Aorta (tissue), 5 donors: ENCODE measurements around the gene MTCH2. TPM values are rescaled to one million over a fixed set of nuclear protein-coding genes. Genes with fewer than 3 reads are reported as not detected.
A peak's percentile ranks its signal among the peaks of the same experiment; 100 is the strongest.

ENCODE experiments used
- ATAC-seq: fragments of 200-7000 bp; cut with Tn5 transposase; one replicate; pipeline ENCODE4 v1.9.1; 2022; ENCODE audit warnings: moderate library complexity; ENCODE audit not compliant: low FRiP score
- DNase-seq, 2 donors: peaks; one replicate each; pipeline ENCODE4 v3.0.0-alpha.2; 2020
- H3K27ac ChIP-seq, 2 donors: one replicate each; pipeline ENCODE4 v1.5.1; 2013; ENCODE audit warnings: low read length in 2 of 2, mild to moderate bottlenecking in 2 of 2, moderate library complexity in 2 of 2, control low read depth in 1 of 2, inconsistent platforms in 1 of 2, low read depth in 1 of 2
- H3K27me3 ChIP-seq, 2 donors: one replicate each; pipeline ENCODE4 v1.6.1; 2013; ENCODE audit warnings: control low read depth in 1 of 2, low read length in 1 of 2, mild to moderate bottlenecking in 1 of 2, moderate library complexity in 1 of 2; ENCODE audit not compliant: insufficient read depth in 2 of 2, control insufficient read depth in 1 of 2
- H3K36me3 ChIP-seq, 2 donors: one replicate each; pipeline ENCODE4 v1.6.1; 2013; ENCODE audit warnings: control low read depth in 1 of 2, low read length in 1 of 2, mild to moderate bottlenecking in 1 of 2; ENCODE audit not compliant: insufficient read depth in 2 of 2, control insufficient read depth in 1 of 2
- H3K4me1 ChIP-seq, 2 donors: one replicate each; pipeline ENCODE4 v1.6.1; 2013; ENCODE audit warnings: low read length in 2 of 2, control low read depth in 1 of 2, mild to moderate bottlenecking in 1 of 2, moderate library complexity in 1 of 2; ENCODE audit not compliant: insufficient read depth in 2 of 2, control insufficient read depth in 1 of 2
- H3K4me3 ChIP-seq, 2 donors: one replicate each; pipeline ENCODE4 v1.5.1; 2013; ENCODE audit warnings: low read length in 2 of 2, control low read depth in 1 of 2, mild to moderate bottlenecking in 1 of 2
- H3K9me3 ChIP-seq: one replicate; pipeline ENCODE4 v1.6.1; 2013; ENCODE audit warnings: mild to moderate bottlenecking, low read length; ENCODE audit not compliant: control insufficient read depth
- WGBS, 2 donors: extraction: QIAGEN DNeasy Blood & Tissue Kit; methylation state at CpG; one replicate each; pipeline ENCODE4 v1.1.7; 2013; 5-methylcytosine and 5-hydroxymethylcytosine counted together
- intact Hi-C, 2 donors: fragments of 100-400 bp; cut with DNase I; formaldehyde crosslinking; loops; one replicate each; pipeline versions ENCODE4 v1.14.2 to v1.15.0; 2022
- polyA plus RNA-seq, 2 donors: library from polyadenylated mRNA; stranded (reverse); fragments of 200-250 nt; gene quantifications; one replicate each; pipeline ENCODE4 v1.2.3, GENCODE V29; 2013
- total RNA-seq, 2 donors: library from RNA; stranded (reverse); fragmentation: NEBNext Ultra II Directional; extraction: Animal tissue kit (Norgen Biotek cat#: 25700); gene quantifications; one replicate each; pipeline ENCODE4 v1.2.1, GENCODE V29; 2021
- donor health status: healthy with polysubstance abuse.
- donor health status: Bipolar disorder and iron deficiency.
- donor health status: DM: no; HTN: no; CAD: no.
- donor health status: DM: no; HTN: no; CAD: no.
- donor health status: DM: yes; HTN: yes; CAD: no.

The MTCH2 gene
- total and polyA plus RNA-seq, 4 donors, result 28.6 to 47.8 (median 39.3) TPM

DNA sequence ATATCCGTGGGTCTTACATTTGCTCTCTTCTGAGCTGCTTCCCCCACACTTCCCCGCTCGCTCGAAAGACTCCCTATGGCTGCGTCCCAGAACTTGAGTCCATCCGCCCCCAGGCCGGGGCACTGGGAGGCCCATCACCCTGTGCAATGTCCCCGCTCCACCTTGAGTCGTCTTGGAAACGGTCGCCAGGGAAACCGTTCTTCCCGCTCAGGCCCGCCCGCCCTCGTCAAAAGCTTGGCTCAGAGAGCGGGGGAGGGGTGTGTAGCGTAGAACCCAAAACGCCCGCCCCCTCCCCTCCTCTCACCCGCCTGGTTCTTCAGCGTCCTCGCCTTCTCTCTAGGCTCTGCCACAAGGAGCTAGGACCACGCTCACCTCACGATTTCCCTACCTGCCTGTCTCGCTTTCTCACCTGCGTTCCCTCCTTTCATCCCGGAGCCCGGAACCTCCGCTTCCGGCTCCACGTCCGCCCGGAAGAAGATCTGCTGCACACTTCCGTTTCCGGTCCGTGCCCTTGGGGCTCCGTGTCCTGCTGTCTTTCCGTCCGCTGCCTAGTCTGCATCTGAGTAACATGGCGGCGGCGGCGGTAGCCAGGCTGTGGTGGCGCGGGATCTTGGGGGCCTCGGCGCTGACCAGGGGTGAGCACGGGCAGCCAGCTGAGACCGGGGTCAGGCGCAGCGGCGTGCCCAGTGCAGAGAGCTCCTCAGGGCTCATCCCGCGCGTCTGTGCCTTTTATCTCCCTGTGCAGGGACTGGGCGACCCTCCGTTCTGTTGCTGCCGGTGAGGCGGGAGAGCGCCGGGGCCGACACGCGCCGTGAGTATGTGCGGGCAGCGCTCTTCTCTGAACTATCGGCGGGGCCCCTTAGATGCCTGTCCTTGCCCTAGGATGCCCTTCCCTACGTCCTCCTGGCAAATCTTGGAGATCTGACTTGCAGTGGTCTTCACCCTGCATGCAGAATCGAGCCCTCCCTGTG lies 63.5 kb downstream of the MTCH2 start, which contains the start of the genes KBTBD4 and NDUFS3:
Gene KBTBD4 (minus strand): TSS at position 447 of the 971 bp plus-strand sequence. CDS start 19 bp downstream, at position 428.
Gene NDUFS3 (plus strand): TSS at position 551 of the 971 bp plus-strand sequence. CDS start 18 bp downstream, at position 569.
- H3K36me3 ChIP-seq, result peaks cover 2 to 11% of the 10 kb centered on the region in 2 donors

GRCh38 chr11:47577460-47578041 lies 64.8 kb downstream of the MTCH2 start:
- Histone ChIP-seq H3K27me3 (no peaks in the 10 kb centered on the region), H3K27ac (no peak overlapping the region), H3K4me1 (peaks cover 1 to 2% of the 10 kb centered on the region in 2 donors), H3K9me3 (no peaks in the 10 kb centered on the region), H3K4me3 (no peak overlapping the region), H3K36me3 (peaks cover 0 to 9% of the 10 kb centered on the region in 2 donors)
- WGBS, 2 donors, result 62 to 70% methylated on average over 13 of the region's 13 CpGs
- DNase-seq (peak in 1 of 2 donors; percentile 19), ATAC-seq (no peak)
- intact Hi-C loops, result loop anchor here in 1 of 2 donors (10.0 kb wide), 1 partner anchor 173 kb away; the partner anchor contains the start of gene SLC39A13

More for the DNA sequence above, 63.5 kb downstream of the MTCH2 start, which contains the start of the genes KBTBD4 and NDUFS3:
- Histone ChIP-seq H3K4me1 (peaks cover 1 to 2% of the 10 kb centered on the region in 2 donors), H3K27ac (peak within 1 kb of the TSS in 1 of 2 donors; percentile 53), H3K4me3 (peak within 1 kb of the TSS; percentile 74 to 98), H3K27me3 (no peaks in the 10 kb centered on the region), H3K9me3 (no peaks in the 10 kb centered on the region)
- DNase-seq (peak; percentile 90 to 94), ATAC-seq (peak; percentile 97)
- 0% methylated on average over 66 to 72 of the region's 72 CpGs for WGBS, 2 donors
- intact Hi-C loops, result loop anchor here in 1 of 2 donors (10.0 kb wide), 1 partner anchor 174 kb away; the partner anchor contains the start of gene SLC39A13

GRCh38 chr11:47573321-47573720 lies 69.0 kb downstream of the MTCH2 start:
- WGBS, 2 donors, result 85 to 88% methylated on average over 11 of the region's 11 CpGs
- Histone ChIP-seq H3K27me3 (no peaks in the 10 kb centered on the region), H3K4me3 (no peak overlapping the region), H3K9me3 (no peaks in the 10 kb centered on the region), H3K4me1 (peaks cover 0 to 2% of the 10 kb centered on the region in 2 donors), H3K36me3 (peaks cover 5 to 8% of the 10 kb centered on the region in 2 donors), H3K27ac (no peak overlapping the region)
- intact Hi-C loops, result loop anchor here in 1 of 2 donors (10.0 kb wide), 1 partner anchor 169 kb away; the partner anchor contains the start of gene SLC39A13
- DNase-seq (peak; percentile 17 to 32), ATAC-seq (no peak)

DNA sequence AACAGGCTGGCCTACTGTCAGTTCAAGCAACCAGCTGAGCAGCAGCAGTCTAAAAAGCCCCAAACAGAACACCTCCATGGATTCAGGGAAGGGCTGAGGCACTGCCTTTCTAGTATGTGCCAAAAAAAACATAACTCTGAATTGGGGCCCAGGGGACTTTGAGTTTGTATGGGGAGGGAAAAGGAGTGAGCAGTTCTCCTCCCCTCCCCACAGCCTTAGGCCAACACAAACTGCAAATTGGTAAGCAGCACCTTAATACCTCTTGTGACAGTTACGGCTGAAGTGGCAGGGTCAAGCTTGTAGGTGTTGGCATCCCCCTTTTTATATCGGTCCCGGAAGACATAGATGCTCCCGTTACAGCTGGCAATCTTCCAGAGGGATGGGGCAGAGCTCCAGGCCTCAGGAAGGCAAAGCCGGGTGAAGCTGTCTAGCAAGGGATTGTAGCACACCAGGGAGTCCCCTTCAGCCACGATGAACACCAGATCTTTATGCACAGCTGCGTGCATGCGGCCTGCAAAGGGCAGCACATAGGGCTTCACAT lies 69.6 kb downstream of the MTCH2 start:
- no peak overlapping the region for H3K27ac ChIP-seq
- H3K4me3 ChIP-seq, result no peak overlapping the region
- H3K27me3 ChIP-seq, result no peaks in the 10 kb centered on the region
- peaks cover 5 to 8% of the 10 kb centered on the region in 2 donors for H3K36me3 ChIP-seq
- H3K9me3 ChIP-seq, result no peaks in the 10 kb centered on the region
- ATAC-seq, result no peak
- WGBS, 2 donors, result 27 to 40% methylated on average over 8 of the region's 8 CpGs
- intact Hi-C loops, result loop anchor here in 1 of 2 donors (10.0 kb wide), 1 partner anchor 168 kb away; the partner anchor contains the start of gene SLC39A13
- no peaks in the 10 kb centered on the region for H3K4me1 ChIP-seq
- DNase-seq, result peak; percentile 24 to 38

- H3K27ac ChIP-seq, result no peak overlapping the region
- no peak for ATAC-seq
- intact Hi-C loops, result loop anchor here in 1 of 2 donors (10.0 kb wide), 1 partner anchor 167 kb away; the partner anchor contains the start of gene SLC39A13
- H3K27me3 ChIP-seq, result no peaks in the 10 kb centered on the region
- no peaks in the 10 kb centered on the region for H3K4me1 ChIP-seq
- DNase-seq, result peak in 1 of 2 donors; percentile 9
- WGBS, 2 donors, result 73 to 87% methylated on average over 1 of the region's 1 CpG
- H3K9me3 ChIP-seq, result no peaks in the 10 kb centered on the region
- H3K36me3 ChIP-seq, result peaks cover 5 to 8% of the 10 kb centered on the region in 2 donors
- H3K4me3 ChIP-seq, result no peak overlapping the region
Measured at GRCh38 chr11:47571895-47572294, 70.5 kb downstream of the MTCH2 start.

- no peaks in the 10 kb centered on the region for H3K27me3 ChIP-seq
- H3K36me3 ChIP-seq, result peaks cover 5 to 8% of the 10 kb centered on the region in 2 donors
- H3K4me1 ChIP-seq, result no peaks in the 10 kb centered on the region
- no peak for ATAC-seq
- 71 to 78% methylated on average over 4 of the region's 4 CpGs for WGBS, 2 donors
- no peak overlapping the region for H3K4me3 ChIP-seq
- DNase-seq, result peak in 1 of 2 donors; percentile 11
- intact Hi-C loops, result loop anchor here in 1 of 2 donors (10.0 kb wide), 1 partner anchor 167 kb away; the partner anchor contains the start of gene SLC39A13
- H3K9me3 ChIP-seq, result no peaks in the 10 kb centered on the region
- no peak overlapping the region for H3K27ac ChIP-seq
Measured at GRCh38 chr11:47571357-47571729, 71.0 kb downstream of the MTCH2 start.

- Histone ChIP-seq H3K4me3 (no peak overlapping the region), H3K9me3 (no peaks in the 10 kb centered on the region), H3K27me3 (no peaks in the 10 kb centered on the region), H3K4me1 (no peaks in the 10 kb centered on the region), H3K36me3 (peaks cover 5 to 8% of the 10 kb centered on the region in 2 donors), H3K27ac (no peak overlapping the region)
- DNase-seq (no peak), ATAC-seq (no peak)
- WGBS, 2 donors, result 76 to 83% methylated on average over 3 of the region's 3 CpGs
- intact Hi-C loops, result loop anchor here in 1 of 2 donors (10.0 kb wide), 1 partner anchor 166 kb away; the partner anchor contains the start of gene SLC39A13
Measured at GRCh38 chr11:47570651-47571356, 71.6 kb downstream of the MTCH2 start.
